ENCODE results near the gene SPATA6L. TPM values are rescaled to one million over a fixed set of nuclear protein-coding genes. Genes with fewer than 3 reads are reported as not detected.

The SPATA6L gene
- total and polyA plus RNA-seq, 8 donors = 3.2 to 10.1 (median 8.4) TPM

- TF ChIP-seq CTCF (IDR thresholded peaks at IDR 0.05) = no peak
- intact Hi-C loops (cut with DNase I) = no loop called here
- Histone ChIP-seq H3K9me3 (no peaks in the 10 kb centered on the region), H3K36me3 (peaks cover 0 to 4% of the 10 kb centered on the region in 2 donors), H3K27ac (no peak overlapping the region), H3K4me3 (no peak overlapping the region), H3K27me3 (no peaks in the 10 kb centered on the region), H3K4me1 (peaks cover 0 to 9% of the 10 kb centered on the region in 2 donors)
- DNase-seq (peak in 1 of 4 donors; percentile 54), ATAC-seq (no peak)
Observed at GRCh38 chr9:4654084-4654483, 12.2 kb downstream of the SPATA6L start.

GRCh38 chr9:4642351-4642750 is 23.9 kb downstream of the SPATA6L start:
- TF ChIP-seq CTCF (IDR thresholded peaks at IDR 0.05) = no peak
- intact Hi-C loops (cut with DNase I) = loop anchor here in 1 of 2 donors (5.0 kb wide), 1 partner anchor 260 kb away; no protein-coding TSS in a partner anchor
- no peak for ATAC-seq

GRCh38 chr9:4640027-4640426 is 26.3 kb downstream of the SPATA6L start:
- H3K4me1 ChIP-seq = no peaks in the 10 kb centered on the region
- no peak overlapping the region for H3K27ac ChIP-seq
- peak in 1 of 2 donors; percentile 23 for TF ChIP-seq CTCF (IDR thresholded peaks at IDR 0.05)
- H3K4me3 ChIP-seq = no peak overlapping the region
- no peaks in the 10 kb centered on the region for H3K36me3 ChIP-seq
- no peaks in the 10 kb centered on the region for H3K27me3 ChIP-seq
- ATAC-seq (no peak), DNase-seq (peak in 1 of 4 donors; percentile 20)
- intact Hi-C loops (cut with DNase I) = loop anchor here in 1 of 2 donors (5.0 kb wide), 1 partner anchor 258 kb away; no protein-coding TSS in a partner anchor
- H3K9me3 ChIP-seq = no peaks in the 10 kb centered on the region

More at GRCh38 chr9:4642351-4642750, 23.9 kb downstream of the SPATA6L start:
- Histone ChIP-seq H3K36me3 (no peaks in the 10 kb centered on the region), H3K9me3 (no peaks in the 10 kb centered on the region), H3K4me1 (no peaks in the 10 kb centered on the region), H3K27me3 (no peaks in the 10 kb centered on the region), H3K4me3 (no peak overlapping the region), H3K27ac (no peak overlapping the region)
- DNase-seq = no peak

- intact Hi-C loops (cut with DNase I) = no loop called here
- H3K27me3 ChIP-seq = no peaks in the 10 kb centered on the region
- ATAC-seq (no peak), DNase-seq (no peak)
- no peak overlapping the region for H3K4me3 ChIP-seq
- no peaks in the 10 kb centered on the region for H3K4me1 ChIP-seq
- TF ChIP-seq CTCF (IDR thresholded peaks at IDR 0.05) = no peak
- no peaks in the 10 kb centered on the region for H3K36me3 ChIP-seq
- H3K27ac ChIP-seq = no peak overlapping the region
- H3K9me3 ChIP-seq = no peaks in the 10 kb centered on the region
Observed at GRCh38 chr9:4639420-4639819, 26.9 kb downstream of the SPATA6L start.

- no peak for DNase-seq
- H3K4me1 ChIP-seq = no peaks in the 10 kb centered on the region
- H3K4me3 ChIP-seq = no peak overlapping the region
Observed at GRCh38 chr9:4638968-4639367, 27.3 kb downstream of the SPATA6L start.

More at GRCh38 chr9:4638968-4639367, 27.3 kb downstream of the SPATA6L start:
- no peaks in the 10 kb centered on the region for H3K9me3 ChIP-seq
- no peak overlapping the region for H3K27ac ChIP-seq
- ATAC-seq = no peak
- H3K27me3 ChIP-seq = no peaks in the 10 kb centered on the region
- no peaks in the 10 kb centered on the region for H3K36me3 ChIP-seq
- TF ChIP-seq CTCF (IDR thresholded peaks at IDR 0.05) = no peak
- intact Hi-C loops (cut with DNase I) = no loop called here
